GM21526 (cell line): ENCODE data around the gene NOC4L.
"Not testable (repeated sequence)": the region's sequence is repeated elsewhere in the genome, so short reads cannot be mapped to it uniquely, and the experiment has no call there.

Experiments
- ATAC-seq: cut with Tn5 transposase; IDR thresholded peaks from one replicate; pipeline ENCODE4 v1.9.1; 2021; ENCODE audit warnings: moderate library complexity; ENCODE audit not compliant: unreplicated experiment, low FRiP score

The NOC4L gene

DNA sequence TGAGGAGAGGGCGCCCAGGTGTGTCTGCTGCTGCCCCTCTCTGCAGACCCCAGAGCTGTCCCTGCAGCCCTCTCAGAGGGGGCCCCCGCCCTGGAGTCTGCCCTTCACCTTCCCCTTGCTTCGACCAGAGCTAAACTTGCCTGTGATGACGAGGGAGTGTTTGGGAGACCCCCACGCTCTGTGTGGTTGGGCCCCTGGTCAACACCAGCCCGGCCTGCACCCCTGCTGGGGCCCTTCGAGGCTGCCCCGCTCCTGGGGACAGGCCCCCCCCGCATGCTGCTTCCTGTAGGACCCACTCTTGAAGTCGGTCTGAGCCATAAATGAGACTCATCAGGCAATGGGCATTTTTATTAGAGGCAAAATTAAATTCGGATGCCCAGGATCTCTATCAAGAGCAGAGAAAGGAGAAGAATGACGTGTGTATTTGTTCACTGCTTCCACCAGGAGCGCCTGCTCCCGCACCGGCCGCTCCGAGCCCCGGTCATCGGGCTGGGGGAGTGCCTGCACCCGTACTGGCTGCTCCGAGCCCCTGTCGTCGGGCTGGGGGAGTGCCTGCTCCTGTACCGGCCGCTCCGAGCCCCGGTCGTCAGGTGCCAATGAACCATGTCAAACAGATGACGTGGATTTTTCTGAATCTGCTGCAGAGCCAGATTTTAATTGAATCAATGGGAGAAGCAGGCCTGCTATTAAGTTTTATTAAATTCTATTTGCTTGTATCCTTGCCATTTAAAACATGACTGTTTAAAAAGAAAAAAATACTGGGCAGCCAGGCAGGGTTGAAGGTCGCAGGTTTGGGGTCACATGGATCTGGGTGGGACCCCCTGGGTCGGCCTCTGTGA, 47.7 kb downstream of the NOC4L start:
- ATAC-seq, result no peak

DNA sequence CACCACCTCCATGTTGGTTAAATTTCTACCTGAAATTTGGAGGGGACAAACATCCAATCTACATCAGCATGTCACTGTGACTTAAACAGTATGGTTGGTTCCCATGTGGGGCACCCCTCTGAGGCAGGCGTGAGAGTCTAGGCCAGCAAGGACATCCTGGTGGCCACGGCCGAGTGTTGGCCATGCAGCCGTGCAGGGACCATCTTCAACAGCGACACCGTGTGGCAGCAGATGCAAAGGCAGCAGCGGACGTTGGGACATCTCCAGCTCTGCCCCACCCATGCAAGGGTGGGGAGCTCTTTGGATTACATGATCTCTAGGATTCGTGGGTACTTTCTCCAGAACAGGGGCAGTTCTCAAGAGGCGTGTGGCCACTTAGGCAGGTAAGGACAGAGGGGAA, 49.8 kb downstream of the NOC4L start:
- ATAC-seq, result no peak

DNA sequence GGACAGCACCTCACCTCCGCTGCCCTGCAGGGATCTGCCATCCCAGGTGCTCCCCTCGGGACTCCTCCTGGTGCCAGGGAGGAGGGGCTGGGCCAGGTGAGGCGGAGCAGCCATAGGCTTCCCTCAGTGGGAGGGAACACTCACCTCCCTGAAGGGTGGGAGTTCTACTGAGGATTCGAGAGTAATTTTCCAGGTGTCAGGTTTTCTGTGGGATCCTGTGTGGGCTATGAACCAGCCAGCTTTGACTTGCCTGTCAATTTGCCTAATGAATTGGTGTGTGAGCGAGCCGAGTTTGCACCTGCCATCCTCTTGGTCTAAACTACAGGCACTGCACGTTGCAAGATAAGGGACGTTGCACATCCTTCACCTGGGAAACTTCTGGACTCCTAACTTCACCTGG, 50.3 kb downstream of the NOC4L start:
- no peak for ATAC-seq

DNA sequence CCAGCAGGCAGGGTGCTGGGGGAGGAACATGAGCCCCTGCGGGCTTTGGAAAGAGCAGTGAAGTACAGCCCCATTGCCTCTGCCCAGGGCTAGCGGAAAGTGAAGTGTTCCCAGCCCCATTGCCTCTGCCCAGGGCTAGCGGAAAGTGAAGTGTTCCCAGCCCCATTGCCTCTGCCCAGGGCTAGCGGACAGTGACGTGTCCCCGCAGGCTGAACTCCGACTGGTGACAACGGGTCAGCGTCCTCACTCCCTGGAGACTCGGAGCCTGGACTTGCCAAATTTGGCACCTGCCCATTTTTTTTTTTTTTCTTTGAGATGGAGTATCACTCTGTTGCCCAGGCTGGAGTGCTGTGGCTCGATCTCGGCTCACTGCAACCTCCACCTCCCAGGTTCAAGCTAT, 51.0 kb downstream of the NOC4L start:
- not testable (repeated sequence) for ATAC-seq

DNA sequence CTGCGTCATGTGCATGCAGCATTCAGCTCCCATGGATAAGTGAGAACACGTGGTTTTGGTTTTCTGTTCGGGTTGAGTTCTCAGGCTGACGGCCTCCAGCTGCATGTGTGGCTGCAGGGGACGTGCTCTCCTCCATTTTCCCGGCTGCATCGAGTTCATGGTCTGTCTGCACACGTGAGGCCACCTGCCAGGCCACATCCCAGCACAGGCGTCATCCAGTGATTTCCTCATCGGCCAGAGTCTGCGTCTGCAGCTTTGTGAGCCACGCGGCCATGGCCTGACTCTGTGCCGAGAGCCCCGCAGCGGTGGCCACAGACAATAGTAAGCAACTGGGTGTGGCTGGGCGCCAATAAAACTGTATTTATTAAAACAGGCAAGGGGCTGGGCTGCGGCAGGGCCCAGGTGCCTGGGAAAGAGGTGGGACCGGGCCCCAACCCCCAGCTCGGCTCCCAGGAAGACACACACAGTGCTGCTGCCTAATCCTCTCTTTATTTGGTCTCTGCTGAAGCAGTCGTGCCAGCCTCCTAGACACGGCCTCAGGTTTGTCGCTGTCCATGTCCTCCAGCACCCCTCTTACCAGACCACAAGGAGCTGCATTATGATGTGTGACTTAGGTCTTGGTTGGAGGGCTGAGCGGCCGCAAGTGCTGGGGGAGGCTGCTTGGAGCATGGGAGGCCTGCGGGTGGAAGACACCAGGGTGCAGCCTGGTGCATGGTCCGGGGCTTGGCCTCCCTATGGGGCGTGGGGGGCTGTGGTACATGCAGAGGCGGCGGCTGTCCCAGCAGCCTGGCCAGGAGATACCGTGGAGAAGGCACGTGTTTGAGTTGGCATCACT, 52.0 kb downstream of the NOC4L start:
- ATAC-seq, result no peak

DNA sequence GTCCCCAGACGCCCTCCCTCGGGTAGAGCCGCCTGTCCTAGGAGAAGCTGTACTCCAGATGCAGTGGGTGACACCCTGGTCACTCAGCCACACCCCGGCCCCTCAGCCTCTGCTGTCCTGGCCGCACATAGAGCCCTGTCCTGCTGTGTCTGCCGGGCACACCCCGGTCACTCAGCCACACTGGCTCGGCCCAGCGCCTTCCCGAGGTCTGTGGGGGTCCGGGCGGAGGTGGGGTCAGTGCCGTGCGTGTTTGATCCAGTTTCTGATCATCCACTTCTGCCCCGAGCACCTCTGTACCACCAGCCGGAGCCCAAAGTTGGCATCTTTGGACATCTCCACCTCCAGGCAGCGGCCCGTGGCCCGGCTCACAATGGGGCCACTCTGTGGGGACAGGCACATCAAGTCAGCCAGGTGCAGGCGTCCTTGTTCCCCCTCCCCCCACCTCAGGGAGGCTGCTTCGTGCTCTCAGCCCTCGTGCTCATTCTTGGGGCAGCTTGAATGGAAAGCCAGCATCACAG, 52.7 kb downstream of the NOC4L start:
- no peak for ATAC-seq

DNA sequence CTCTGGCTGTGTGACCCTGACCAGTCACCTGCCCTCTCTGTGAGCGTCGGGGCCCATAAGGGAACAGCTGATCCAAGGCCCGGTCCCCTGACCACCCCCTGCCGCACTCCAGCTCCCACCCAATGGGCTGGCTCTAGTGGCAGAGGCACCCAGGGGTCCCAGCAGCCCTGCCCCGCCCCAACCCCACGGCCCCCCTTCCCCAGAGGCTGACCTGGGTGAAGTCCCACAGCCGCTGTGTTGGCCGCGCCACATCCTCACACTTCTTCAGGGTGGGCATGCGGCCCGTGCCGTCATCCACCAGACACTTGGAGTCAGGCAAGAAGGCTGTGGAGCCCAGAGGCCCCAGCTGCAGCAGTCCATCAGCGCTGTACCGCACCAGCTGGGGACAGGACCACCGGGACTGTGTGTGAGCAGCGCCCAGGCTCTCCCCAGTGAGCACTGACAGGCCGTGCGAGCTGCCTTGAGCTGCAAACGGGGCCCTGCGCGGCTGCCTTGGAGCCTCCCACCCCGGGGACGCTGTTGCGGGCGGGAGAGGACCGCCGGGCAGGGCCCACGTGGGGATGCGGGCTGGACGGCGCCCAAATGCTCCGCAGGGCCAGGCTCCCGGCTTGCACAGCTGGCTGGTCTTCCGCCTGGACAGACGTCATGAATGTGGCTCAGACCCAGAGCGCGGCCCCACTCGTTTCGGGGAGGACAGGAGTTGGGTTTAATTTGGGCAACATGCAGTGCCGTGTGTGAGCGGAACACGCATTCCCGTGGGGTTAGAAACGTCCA, 53.5 kb downstream of the NOC4L start:
- no peak for ATAC-seq

DNA sequence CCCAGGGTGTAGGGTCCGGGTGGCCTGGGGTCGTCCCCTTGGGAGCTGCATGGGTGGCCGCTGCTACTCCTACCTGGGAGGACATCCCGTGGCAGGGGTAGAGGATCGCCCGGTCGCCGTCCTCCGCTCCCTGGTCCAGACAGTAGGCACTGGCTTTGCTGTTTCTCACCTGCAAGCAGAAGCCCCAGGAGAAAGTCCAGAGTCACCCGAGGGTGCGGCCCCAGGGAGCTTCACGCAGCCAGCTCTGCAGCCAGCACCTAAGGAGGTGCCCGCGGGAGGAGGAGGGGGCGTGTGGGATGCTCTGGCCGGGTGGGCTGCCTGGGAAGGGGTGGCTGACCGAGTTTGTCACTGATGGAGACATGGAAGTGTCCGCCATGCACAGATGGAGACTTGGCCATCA, 54.8 kb downstream of the NOC4L start:
- no peak for ATAC-seq

DNA sequence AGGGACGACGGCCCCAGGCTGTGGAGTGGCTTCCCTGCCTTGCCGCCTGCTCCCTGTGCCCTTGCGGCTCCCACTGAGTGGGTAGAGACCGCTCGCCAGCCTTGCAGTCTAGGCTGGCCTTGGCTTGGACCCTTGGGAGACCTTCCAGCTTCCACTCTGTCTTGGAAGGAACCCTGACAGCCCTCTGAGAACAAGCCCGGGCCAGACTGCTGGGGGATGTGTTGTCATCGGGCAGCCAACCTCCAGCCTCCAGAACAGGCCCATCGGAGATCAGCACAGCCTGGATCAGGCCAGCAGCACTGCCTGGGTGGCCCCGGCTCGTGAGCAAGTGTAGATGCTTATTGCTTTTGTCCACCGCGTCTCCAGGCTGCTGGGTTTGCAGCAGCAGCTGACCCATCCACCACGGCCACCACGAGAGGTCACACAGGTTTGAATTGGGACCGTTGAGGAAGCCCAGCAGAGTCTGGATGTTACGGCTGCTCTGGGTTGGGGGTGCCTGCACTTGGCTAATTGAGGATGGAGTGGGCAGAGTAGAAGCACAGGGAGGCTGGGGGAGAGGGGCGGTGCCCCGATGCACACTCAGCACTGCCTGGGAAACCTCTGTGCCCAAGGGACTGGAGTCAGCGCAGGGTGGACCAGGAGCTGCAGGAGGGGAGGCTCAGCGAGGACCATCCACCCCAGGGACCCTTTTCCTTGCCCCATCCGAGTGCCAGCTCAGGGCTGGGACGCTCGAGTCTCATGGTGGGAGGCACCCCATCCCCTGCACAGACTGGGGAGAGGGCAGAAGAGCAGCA, 55.5 kb downstream of the NOC4L start:
- ATAC-seq, result no peak

DNA sequence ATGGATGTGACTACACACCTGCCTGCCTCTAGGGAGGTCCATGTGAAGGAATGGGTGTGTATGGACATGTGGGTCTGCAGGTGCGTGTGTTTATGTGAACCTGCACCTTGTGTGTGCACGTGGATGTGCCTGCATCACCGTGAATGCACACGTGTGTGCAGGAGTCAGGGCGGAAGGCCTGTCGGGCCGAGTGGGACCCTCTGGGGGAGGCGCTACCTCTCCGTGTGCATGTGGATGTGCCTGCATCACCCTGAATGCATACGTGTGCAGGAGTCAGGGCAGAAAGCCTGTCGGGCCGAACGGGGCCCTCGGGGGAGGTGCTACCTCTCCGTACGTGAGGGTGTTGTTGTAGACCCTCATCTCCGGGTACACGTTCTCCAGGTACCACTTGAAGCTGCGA, 56.5 kb downstream of the NOC4L start:
- ATAC-seq, result no peak

DNA sequence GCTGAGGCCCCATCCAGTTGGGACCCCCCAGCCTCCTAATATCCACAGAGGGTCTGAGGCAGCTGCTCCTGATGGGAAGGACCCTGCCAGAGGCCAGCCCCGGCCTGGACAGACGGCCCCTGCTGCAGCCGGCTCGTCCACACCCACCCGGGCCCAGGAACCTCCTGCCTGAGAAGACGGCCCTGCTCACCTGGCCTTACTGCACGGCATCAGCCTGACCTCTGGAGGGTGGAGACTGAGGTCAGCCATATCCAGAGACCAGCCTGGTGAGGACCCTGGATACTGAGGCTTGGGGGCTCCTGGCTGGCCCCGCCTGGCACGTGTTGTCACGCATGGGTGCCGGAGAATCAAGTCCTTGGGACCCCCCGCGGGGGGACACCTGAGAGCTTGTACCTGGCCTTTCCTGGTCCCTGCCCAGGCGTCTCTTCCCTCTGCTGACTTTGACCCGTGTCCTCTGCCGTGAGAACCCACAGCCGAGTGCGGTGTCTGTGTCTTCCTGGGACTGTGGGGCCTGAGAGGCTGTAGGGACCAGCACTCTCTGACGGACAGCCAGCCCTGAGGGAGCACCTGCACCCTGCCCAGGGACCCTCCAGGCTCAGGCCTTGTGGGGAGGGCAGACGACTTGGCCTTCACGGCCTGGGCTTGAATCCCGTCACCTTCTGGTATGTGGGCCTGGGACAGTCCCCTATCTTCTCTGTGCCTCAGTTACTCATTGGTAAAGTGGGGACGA, 57.3 kb downstream of the NOC4L start:
- no peak for ATAC-seq
